ENCODE results near the gene FAM168A. TPM values are rescaled to one million over a fixed set of nuclear protein-coding genes. Genes with fewer than 3 reads are reported as not detected.

FAM168A gene
- total RNA-seq, 1 donor = 28.2 TPM

- H4K20me1 ChIP-seq (ENCODE audit: insufficient read depth, low read length) = no peaks in the 10 kb centered on the region
These were observed 133.6 kb downstream of the FAM168A start for GRCh38 chr11:73464347-73464746.

GRCh38 chr11:73463359-73463758 is 134.6 kb downstream of the FAM168A start:
- Histone ChIP-seq H3K4me3 (ENCODE audit: insufficient read depth, low read length) (no peak overlapping the region), H4K20me1 (ENCODE audit: insufficient read depth, low read length) (no peaks in the 10 kb centered on the region), H3K4me1 (ENCODE audit: insufficient read depth, low read length) (peaks cover 43% of the 10 kb centered on the region), H2AFZ (ENCODE audit: low read length) (no peak overlapping the region), H3K27me3 (ENCODE audit: insufficient read depth, low read length) (no peaks in the 10 kb centered on the region), H3K9me3 (ENCODE audit: low read depth, low read length) (no peaks in the 10 kb centered on the region), H3K36me3 (ENCODE audit: insufficient read depth, low read length) (no peaks in the 10 kb centered on the region), H3K27ac (ENCODE audit: low read depth, low read length) (peak overlapping the region; percentile 24), H3K4me2 (ENCODE audit: insufficient read depth, low read length) (peak overlapping the region; percentile 4), H3K79me2 (ENCODE audit: insufficient read depth, low read length) (no peaks in the 10 kb centered on the region)
- peak; percentile 86 for DNase-seq (ENCODE audit: insufficient read length, low spot score, missing footprints)
- no peak for TF ChIP-seq CTCF (IDR thresholded peaks at IDR 0.05; ENCODE audit: extremely low read depth, low read depth, low read length)

More at GRCh38 chr11:73464347-73464746, 133.6 kb downstream of the FAM168A start:
- no peak for TF ChIP-seq CTCF (IDR thresholded peaks at IDR 0.05; ENCODE audit: extremely low read depth, low read depth, low read length)
- no peak overlapping the region for H3K4me2 ChIP-seq (ENCODE audit: insufficient read depth, low read length)
- H3K9me3 ChIP-seq (ENCODE audit: low read depth, low read length) = no peaks in the 10 kb centered on the region
- no peaks in the 10 kb centered on the region for H3K79me2 ChIP-seq (ENCODE audit: insufficient read depth, low read length)
- no peaks in the 10 kb centered on the region for H3K27me3 ChIP-seq (ENCODE audit: insufficient read depth, low read length)
- H3K4me3 ChIP-seq (ENCODE audit: insufficient read depth, low read length) = no peak overlapping the region
- DNase-seq (ENCODE audit: insufficient read length, low spot score, missing footprints) = no peak
- H3K4me1 ChIP-seq (ENCODE audit: insufficient read depth, low read length) = peaks cover 43% of the 10 kb centered on the region
- H2AFZ ChIP-seq (ENCODE audit: low read length) = no peak overlapping the region
- no peaks in the 10 kb centered on the region for H3K36me3 ChIP-seq (ENCODE audit: insufficient read depth, low read length)
- no peak overlapping the region for H3K27ac ChIP-seq (ENCODE audit: low read depth, low read length)

- H4K20me1 ChIP-seq (ENCODE audit: insufficient read depth, low read length) = no peaks in the 10 kb centered on the region
- H3K79me2 ChIP-seq (ENCODE audit: insufficient read depth, low read length) = no peaks in the 10 kb centered on the region
- TF ChIP-seq CTCF (IDR thresholded peaks at IDR 0.05; ENCODE audit: extremely low read depth, low read depth, low read length) = no peak
- H3K4me1 ChIP-seq (ENCODE audit: insufficient read depth, low read length) = peaks cover 43% of the 10 kb centered on the region
- no peak overlapping the region for H3K4me3 ChIP-seq (ENCODE audit: insufficient read depth, low read length)
- no peaks in the 10 kb centered on the region for H3K27me3 ChIP-seq (ENCODE audit: insufficient read depth, low read length)
- no peak for DNase-seq (ENCODE audit: insufficient read length, low spot score, missing footprints)
- no peak overlapping the region for H3K27ac ChIP-seq (ENCODE audit: low read depth, low read length)
- no peaks in the 10 kb centered on the region for H3K36me3 ChIP-seq (ENCODE audit: insufficient read depth, low read length)
- no peak overlapping the region for H2AFZ ChIP-seq (ENCODE audit: low read length)
- H3K9me3 ChIP-seq (ENCODE audit: low read depth, low read length) = no peaks in the 10 kb centered on the region
- peak overlapping the region; percentile 17 for H3K4me2 ChIP-seq (ENCODE audit: insufficient read depth, low read length)
These were observed 135.9 kb downstream of the FAM168A start for GRCh38 chr11:73461964-73462363.

GRCh38 chr11:73461335-73461840 is 136.5 kb downstream of the FAM168A start:
- Histone ChIP-seq H3K4me1 (ENCODE audit: insufficient read depth, low read length) (peaks cover 43% of the 10 kb centered on the region), H3K27ac (ENCODE audit: low read depth, low read length) (no peak overlapping the region), H3K4me2 (ENCODE audit: insufficient read depth, low read length) (peak overlapping the region; percentile 17), H3K27me3 (ENCODE audit: insufficient read depth, low read length) (no peaks in the 10 kb centered on the region), H3K9me3 (ENCODE audit: low read depth, low read length) (no peaks in the 10 kb centered on the region), H4K20me1 (ENCODE audit: insufficient read depth, low read length) (no peaks in the 10 kb centered on the region), H3K36me3 (ENCODE audit: insufficient read depth, low read length) (no peaks in the 10 kb centered on the region), H3K79me2 (ENCODE audit: insufficient read depth, low read length) (no peaks in the 10 kb centered on the region), H3K4me3 (ENCODE audit: insufficient read depth, low read length) (no peak overlapping the region), H2AFZ (ENCODE audit: low read length) (no peak overlapping the region)
- DNase-seq (ENCODE audit: insufficient read length, low spot score, missing footprints) = peak; percentile 43
- TF ChIP-seq CTCF (IDR thresholded peaks at IDR 0.05; ENCODE audit: extremely low read depth, low read depth, low read length) = no peak

All from osteoblast (primary cell).